ENCODE data around the gene CLDN25.

GRCh38 chr11:113771964-113772363, 7.6 kb upstream of the CLDN25 start:
- no peak for TF ChIP-seq CTCF (IDR thresholded peaks at IDR 0.05; ENCODE audit: insufficient read depth, low read depth, low read length)
- no peak for TF ChIP-seq EZH2 (IDR thresholded peaks at IDR 0.05; ENCODE audit: insufficient read depth, low read length)

Measured in astrocyte (in vitro differentiated cells and primary cell).